ENCODE data around the gene TLE3.

Gene TLE3

GRCh38 chr15:70061696-70062270 is 35.9 kb downstream of the TLE3 start:
- CTCF ChIA-PET = interaction anchor here (1.7 to 2.0 kb wide), 4 partner anchors 10 to 426 kb away, joined by 3 to 6 read pairs (median 4); no protein-coding TSS in a partner anchor
- POLR2A ChIA-PET = interaction anchor here (0.7 to 2.5 kb wide), 2 partner anchors 25 to 36 kb away, joined by 4 to 9 read pairs; partner anchors contain the start of gene TLE3
- TF ChIP-seq CTCF (IDR thresholded peaks at IDR 0.05; ENCODE audit: insufficient read depth, low read length, missing control alignments) = no peak
- no peak for DNase-seq (ENCODE audit: low read depth, low spot score)
- H3K4me3 ChIP-seq (ENCODE audit: low read depth, low read length) = peak overlapping the region; percentile 40

- ChIA-PET CTCF (interaction anchor here (1.7 kb wide), 1 partner anchor 332 kb away, joined by 3 read pairs; no protein-coding TSS in a partner anchor), POLR2A (no interaction called here)
- no peak for DNase-seq (ENCODE audit: low read depth, low spot score)
- no peak for TF ChIP-seq CTCF (IDR thresholded peaks at IDR 0.05; ENCODE audit: insufficient read depth, low read length, missing control alignments)
- no peak overlapping the region for H3K4me3 ChIP-seq (ENCODE audit: low read depth, low read length)
These were observed 36.8 kb downstream of the TLE3 start for GRCh38 chr15:70060993-70061305.

- ChIA-PET CTCF (interaction anchor here (1.5 to 1.7 kb wide), 2 partner anchors 20 to 332 kb away, joined by 3 to 4 read pairs; no protein-coding TSS in a partner anchor), POLR2A (no interaction called here)
- H3K4me3 ChIP-seq (ENCODE audit: low read depth, low read length) = no peak overlapping the region
- no peak for TF ChIP-seq CTCF (IDR thresholded peaks at IDR 0.05; ENCODE audit: insufficient read depth, low read length, missing control alignments)
- DNase-seq (ENCODE audit: low read depth, low spot score) = no peak
These were observed 37.3 kb downstream of the TLE3 start for GRCh38 chr15:70060214-70060992.

- ChIA-PET CTCF (interaction anchor here (1.5 to 2.1 kb wide), 2 partner anchors 12 to 19 kb away, joined by 4 read pairs; no protein-coding TSS in a partner anchor), POLR2A (no interaction called here)
- no peak for TF ChIP-seq CTCF (IDR thresholded peaks at IDR 0.05; ENCODE audit: insufficient read depth, low read length, missing control alignments)
- no peak for DNase-seq (ENCODE audit: low read depth, low spot score)
- H3K4me3 ChIP-seq (ENCODE audit: low read depth, low read length) = no peak overlapping the region
These were observed 38.1 kb downstream of the TLE3 start for GRCh38 chr15:70059476-70060213.

GRCh38 chr15:70058642-70059360 is 38.9 kb downstream of the TLE3 start:
- ChIA-PET CTCF (interaction anchor here (1.3 to 2.1 kb wide), 2 partner anchors 11 to 408 kb away, joined by 3 to 4 read pairs; no protein-coding TSS in a partner anchor), POLR2A (no interaction called here)
- H3K4me3 ChIP-seq (ENCODE audit: low read depth, low read length) = no peak overlapping the region
- no peak for DNase-seq (ENCODE audit: low read depth, low spot score)
- no peak for TF ChIP-seq CTCF (IDR thresholded peaks at IDR 0.05; ENCODE audit: insufficient read depth, low read length, missing control alignments)
